Measurements from ENCODE around the gene PTEN.
"Not testable (repeated sequence)": the region's sequence is repeated elsewhere in the genome, so short reads cannot be mapped to it uniquely, and the experiment has no call there.

PTEN gene

GRCh38 chr10:87846023-87846422 is 17.4 kb upstream of the PTEN start:
- DNase-seq = no peak

- not testable (repeated sequence) for DNase-seq
Observed at GRCh38 chr10:87846711-87847110, 16.7 kb upstream of the PTEN start.

DNA sequence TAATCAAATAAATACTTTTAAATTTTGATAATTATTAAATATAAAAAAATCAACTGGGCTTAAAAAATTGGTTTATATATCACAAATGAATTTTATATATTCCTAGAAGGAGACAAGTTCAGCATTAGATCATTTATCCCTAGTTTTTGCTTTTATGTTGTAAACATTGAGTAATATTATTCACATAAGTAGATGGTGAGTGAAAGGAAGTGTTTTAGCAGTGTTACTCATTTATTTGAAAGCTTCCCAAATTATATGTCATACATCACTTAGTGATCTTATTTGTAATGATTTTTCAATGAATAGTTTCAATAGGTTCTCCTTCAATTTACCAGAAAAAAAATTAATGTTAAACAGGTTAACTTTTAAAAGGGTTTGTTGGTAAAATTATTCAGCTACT is 15.9 kb upstream of the PTEN start:
- no peak for DNase-seq

DNA sequence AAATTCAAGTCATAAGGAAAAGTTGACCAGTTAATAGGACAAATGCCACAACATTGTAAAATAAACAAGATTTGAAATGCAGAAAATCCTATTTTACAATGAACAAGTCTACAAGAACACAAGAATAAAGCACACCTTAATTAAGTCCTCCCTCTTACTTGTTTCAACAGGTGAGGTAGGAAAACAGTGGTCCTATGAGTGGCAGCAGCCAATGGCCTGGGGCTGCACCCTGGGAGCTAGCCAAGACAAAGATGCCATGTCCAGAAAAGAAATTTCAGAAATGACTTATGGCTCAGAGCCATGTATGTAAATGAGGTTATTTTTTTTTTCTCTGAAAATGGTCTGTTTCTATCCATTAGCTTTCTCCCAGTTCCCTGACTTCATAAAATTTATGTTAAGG is 14.4 kb upstream of the PTEN start:
- DNase-seq = no peak

GRCh38 chr10:87850742-87851205 is 12.7 kb upstream of the PTEN start:
- peak; percentile 52 for DNase-seq

GRCh38 chr10:87852089-87852488 is 11.3 kb upstream of the PTEN start:
- DNase-seq = no peak

- DNase-seq = not testable (repeated sequence)
Observed at GRCh38 chr10:87855247-87855646, 8.2 kb upstream of the PTEN start.

DNA sequence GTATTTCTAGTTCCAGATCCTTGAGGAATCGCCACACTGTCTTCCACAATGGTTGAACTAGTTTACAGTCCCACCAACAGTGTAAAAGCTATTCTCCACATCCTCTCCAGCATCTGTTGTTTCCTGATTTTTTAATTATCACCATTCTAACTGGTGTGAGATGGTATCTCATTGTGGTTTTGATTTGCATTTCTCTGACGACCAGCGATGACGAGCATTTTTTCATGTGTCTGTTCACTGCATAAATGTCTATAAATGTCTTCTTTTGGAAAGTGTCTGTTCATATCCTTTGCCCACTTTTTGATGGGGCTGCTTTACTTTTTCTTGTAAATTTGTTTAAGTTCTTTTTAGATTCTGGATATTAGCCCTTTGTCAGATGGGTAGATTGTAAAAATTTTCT is 7.8 kb upstream of the PTEN start:
- DNase-seq = not testable (repeated sequence)

DNA sequence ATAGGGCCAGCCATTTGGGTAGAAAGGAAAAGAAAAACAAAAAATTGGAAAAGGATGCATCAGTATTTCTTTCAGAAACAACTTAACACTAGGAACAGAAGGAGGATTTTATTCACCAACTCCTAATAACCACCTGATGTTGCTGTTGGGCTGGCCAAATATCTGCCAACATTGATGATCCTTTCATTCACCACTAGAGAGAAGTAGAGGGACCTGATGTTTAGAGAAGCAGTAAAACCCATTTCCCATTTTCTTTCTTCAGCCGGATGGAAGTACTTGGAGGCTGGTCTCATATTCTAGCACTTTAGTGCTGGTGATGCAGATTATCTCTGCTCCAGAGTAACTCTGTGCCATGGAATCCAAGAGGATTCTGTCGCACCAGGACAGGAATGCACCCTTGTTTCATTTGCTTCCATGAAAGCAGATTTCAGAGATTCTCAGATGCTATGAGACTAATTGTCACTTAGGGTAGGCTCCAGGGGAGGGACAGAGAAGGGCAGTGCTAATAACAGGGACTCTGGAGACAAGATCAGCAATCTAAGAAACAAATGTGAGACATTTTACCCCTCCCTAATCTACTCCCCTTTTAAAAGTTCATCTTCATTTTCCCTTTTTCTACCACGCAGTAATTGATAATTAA is 3.1 kb upstream of the PTEN start:
- DNase-seq = no peak

DNA sequence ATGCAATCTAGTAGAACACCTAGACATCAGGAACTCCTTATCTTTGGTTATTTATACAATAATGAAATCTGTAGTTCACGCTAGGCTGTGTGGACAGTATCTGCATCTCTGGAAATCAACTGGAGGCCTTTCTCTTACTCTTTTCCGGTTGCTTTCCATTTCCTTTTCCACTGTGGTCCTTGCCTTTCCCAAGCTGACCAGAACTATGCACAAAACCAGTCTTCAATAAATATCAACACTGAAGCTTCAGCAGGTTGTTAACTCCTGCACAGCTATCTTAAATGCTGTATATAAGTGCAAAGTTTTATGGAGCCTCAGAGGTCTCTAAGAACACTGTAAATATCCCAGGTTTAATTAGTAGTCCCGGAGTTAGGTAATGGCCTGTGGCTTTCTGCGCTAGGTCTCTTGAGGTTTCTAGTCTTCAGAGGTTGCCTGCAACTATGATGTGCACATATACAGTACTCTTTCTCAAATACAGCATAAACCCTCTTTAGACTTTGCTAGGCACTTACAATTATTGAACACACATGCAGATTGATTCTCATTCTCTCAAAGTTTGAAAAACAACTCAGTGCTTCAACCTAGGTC is 2.5 kb upstream of the PTEN start:
- no peak for DNase-seq

DNA sequence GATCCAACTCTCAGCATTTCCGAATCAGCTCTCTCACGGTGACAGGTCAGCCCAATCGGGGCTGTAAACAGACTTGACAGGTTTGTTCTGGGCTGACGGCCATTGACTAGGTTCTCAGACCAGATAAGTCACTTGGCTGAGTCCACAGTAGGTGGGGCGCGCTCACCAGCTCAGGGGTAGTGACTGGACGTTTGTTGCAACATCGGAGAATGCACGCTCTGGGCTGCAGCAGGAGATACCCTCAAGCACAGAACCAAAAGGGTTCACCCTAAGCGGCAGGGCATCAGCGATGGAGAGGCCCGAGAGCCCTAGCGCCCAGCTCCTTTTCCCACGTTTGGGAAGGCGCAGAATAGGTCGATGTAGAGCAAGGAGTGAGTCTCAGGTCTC is 1.9 kb upstream of the PTEN start:
- DNase-seq = no peak

- DNase-seq = peak; percentile 95
Observed at GRCh38 chr10:87861953-87862678, 1.3 kb upstream of the PTEN start.

DNA sequence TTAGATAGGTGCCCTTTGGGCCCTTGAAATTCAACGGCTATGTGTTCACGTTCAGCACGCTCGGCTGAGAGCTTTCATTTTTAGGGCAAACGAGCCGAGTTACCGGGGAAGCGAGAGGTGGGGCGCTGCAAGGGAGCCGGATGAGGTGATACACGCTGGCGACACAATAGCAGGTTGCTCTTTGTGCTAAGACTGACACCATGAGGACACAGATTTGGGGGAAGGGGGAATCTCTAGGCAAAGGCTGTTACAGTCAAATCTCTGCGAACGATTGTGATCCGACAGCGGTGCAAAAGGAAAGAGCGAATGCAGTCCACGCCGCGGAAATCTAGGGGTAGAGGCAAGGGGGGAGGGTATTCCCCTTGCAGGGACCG is 759 bp upstream of the PTEN start:
- DNase-seq = no peak

GRCh38 chr10:87863951-87864495 is 598 bp downstream of the PTEN start:
- peak; percentile 50 for DNase-seq

DNA sequence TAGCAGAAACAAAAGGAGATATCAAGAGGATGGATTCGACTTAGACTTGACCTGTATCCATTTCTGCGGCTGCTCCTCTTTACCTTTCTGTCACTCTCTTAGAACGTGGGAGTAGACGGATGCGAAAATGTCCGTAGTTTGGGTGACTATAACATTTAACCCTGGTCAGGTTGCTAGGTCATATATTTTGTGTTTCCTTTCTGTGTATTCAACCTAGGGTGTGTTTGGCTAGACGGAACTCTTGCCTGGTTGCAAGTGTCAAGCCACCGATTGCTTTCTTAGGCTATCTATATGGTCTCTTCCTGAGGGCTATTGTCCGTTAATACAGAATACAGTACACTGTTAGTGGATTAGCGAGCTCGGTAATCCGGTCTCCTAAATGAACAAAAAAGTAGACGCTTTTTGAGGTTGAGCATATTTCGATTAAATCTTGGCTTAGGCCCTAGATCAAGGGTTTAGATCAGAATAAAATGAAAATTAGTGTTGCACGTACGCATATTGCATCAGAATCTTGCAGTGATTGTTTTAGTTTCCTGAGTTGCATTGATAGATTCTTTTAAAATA is 1.2 kb downstream of the PTEN start:
- DNase-seq = no peak

GRCh38 chr10:87865241-87865881 is 1.9 kb downstream of the PTEN start:
- DNase-seq = no peak

DNA sequence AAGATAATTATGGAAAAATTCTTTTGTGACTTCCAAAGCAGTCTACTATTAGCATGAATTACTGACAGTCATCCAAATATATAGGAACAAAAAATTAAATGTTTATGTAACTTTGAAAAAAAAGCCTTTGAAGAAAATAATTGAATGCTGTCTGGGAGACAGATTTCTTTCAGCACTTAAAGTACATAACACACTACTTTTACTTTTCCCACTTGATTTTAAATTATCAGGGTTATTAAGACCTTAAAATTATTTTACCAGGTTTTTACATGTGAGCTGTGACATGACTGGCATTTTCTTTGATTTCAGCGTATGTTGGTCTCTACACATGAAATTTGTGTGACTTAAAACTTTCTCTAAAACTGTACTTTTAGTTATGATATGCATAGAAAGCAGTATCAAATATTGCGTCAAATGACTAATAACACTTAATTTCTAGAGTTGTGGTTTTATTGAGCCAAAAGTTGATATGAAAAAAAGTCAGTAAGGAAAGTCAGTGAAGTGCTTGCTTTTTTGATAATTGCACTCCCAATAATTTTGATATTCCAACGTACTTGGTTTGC is 3.1 kb downstream of the PTEN start:
- DNase-seq = no peak

- no peak for DNase-seq
Observed at GRCh38 chr10:87867453-87867852, 4.0 kb downstream of the PTEN start.

DNA sequence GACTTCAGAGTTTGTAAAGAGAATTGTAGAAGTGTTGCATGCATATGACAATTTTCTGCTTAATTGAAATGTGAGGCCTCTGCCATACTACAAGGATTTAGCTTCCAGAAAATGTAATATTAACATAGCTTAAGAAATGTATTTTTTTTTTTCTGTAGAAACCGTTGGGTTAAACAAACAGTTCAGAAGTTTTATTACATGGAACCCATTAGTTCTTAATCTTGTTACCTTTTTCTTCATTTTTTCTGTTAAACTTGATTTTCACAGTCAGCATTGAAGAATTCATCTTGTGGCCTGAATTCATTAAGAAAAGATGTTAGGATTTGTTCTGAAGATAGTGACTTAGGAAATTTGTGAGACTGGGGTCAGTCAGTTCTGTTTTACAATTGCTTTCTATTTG is 4.9 kb downstream of the PTEN start:
- DNase-seq = no peak

GRCh38 chr10:87869139-87869538 is 5.7 kb downstream of the PTEN start:
- DNase-seq = not testable (repeated sequence)

- no peak for DNase-seq
Observed at GRCh38 chr10:87869773-87870551, 6.5 kb downstream of the PTEN start.

GRCh38 chr10:87872828-87873227 is 9.4 kb downstream of the PTEN start:
- no peak for DNase-seq
